Hepatocyte (in vitro differentiated cells): ENCODE results near the gene TMIE. TPM values are rescaled to one million over a fixed set of nuclear protein-coding genes. Genes with fewer than 3 reads are reported as not detected.
"Not testable (repeated sequence)": the region's sequence is repeated elsewhere in the genome, so short reads cannot be mapped to it uniquely, and the experiment has no call there.

ENCODE experiments used
- DNase-seq: peaks from one replicate; pipeline ENCODE4 v3.0.0-alpha.2; 2016; ENCODE audit warnings: low spot score
- H2AFZ ChIP-seq: fragments of 200-600 bp; sonication (generic); 2 replicates; pipeline ENCODE4 v1.6.0; 2016; ENCODE audit warnings: antibody characterized with exemption, mild to moderate bottlenecking
- H3K27ac ChIP-seq: fragments of 200-600 bp; sonication (generic); 2 replicates; pipeline ENCODE4 v1.5.1; 2016; ENCODE audit warnings: mild to moderate bottlenecking
- H3K27me3 ChIP-seq: fragments of 200-600 bp; sonication (generic); 2 replicates; pipeline ENCODE4 v1.6.1; 2016
- H3K36me3 ChIP-seq: fragments of 200-600 bp; sonication (generic); replicated peaks from 2 replicates; pipeline ENCODE4 v1.5.1; 2016; ENCODE audit warnings: low read depth; ENCODE audit not compliant: insufficient read depth
- H3K4me1 ChIP-seq: fragments of 200-600 bp; sonication (generic); 2 replicates; pipeline ENCODE4 v1.5.1; 2016; ENCODE audit warnings: mild to moderate bottlenecking, moderate library complexity; ENCODE audit not compliant: insufficient read depth
- H3K4me2 ChIP-seq: fragments of 200-600 bp; sonication (generic); 2 replicates; pipeline ENCODE4 v1.6.0; 2016
- H3K4me3 ChIP-seq: fragments of 200-600 bp; sonication (generic); 2 replicates; pipeline ENCODE4 v1.5.1; 2016; ENCODE audit warnings: mild to moderate bottlenecking
- H3K79me2 ChIP-seq: fragments of 200-600 bp; sonication (generic); 2 replicates; pipeline ENCODE4 v1.6.0; 2017; ENCODE audit warnings: mild to moderate bottlenecking
- H3K9me2 ChIP-seq: fragments of 200-600 bp; sonication (generic); replicated peaks from 2 replicates; pipeline ENCODE4 v1.6.0; 2017; ENCODE audit warnings: mild to moderate bottlenecking; ENCODE audit not compliant: insufficient read depth
- H3K9me3 ChIP-seq: fragments of 200-600 bp; sonication (generic); 2 replicates; pipeline ENCODE4 v1.5.1; 2016; ENCODE audit warnings: low read depth, mild to moderate bottlenecking
- H4K20me1 ChIP-seq: fragments of 200-600 bp; sonication (generic); 2 replicates; pipeline ENCODE4 v1.6.0; 2016; ENCODE audit warnings: mild to moderate bottlenecking; ENCODE audit not compliant: insufficient read depth, poor library complexity, severe bottlenecking
- EZH2 ChIP-seq: fragments of 200-600 bp; sonication (generic); IDR thresholded peaks from 2 replicates; pipeline ENCODE4 v1.6.1; 2016; ENCODE audit warnings: antibody characterized with exemption, mild to moderate bottlenecking, borderline replicate concordance
- EZH2phosphoT487 ChIP-seq: fragments of 200-600 bp; sonication (generic); IDR thresholded peaks from one replicate; pipeline ENCODE4 v1.6.1; 2018; ENCODE audit warnings: antibody characterized with exemption, mild to moderate bottlenecking, low read depth, moderate library complexity; ENCODE audit not compliant: unreplicated experiment, severe bottlenecking
- WGBS: methylation state at CpG from one replicate; pipeline ENCODE4 v1.1.6; 2016; ENCODE audit warnings: low lambda C conversion rate; ENCODE audit errors: missing lambda C conversion rate; 5-methylcytosine and 5-hydroxymethylcytosine counted together
- polyA plus RNA-seq: library from polyadenylated mRNA; unstranded; fragments of >200 nt; fragmentation: Nextera tagmentation; extraction: Ambion mirVana; gene quantifications from 2 replicates; pipeline ENCODE4 v1.2.1, GENCODE V29; 2016
- total RNA-seq: library from RNA; depleted of rRNA; stranded (reverse); fragments of >200 nt; gene quantifications from 2 replicates; pipeline ENCODE4 v1.2.3, GENCODE V29; 2014
- TF ChIP-seq, protein P1 (sequence below): fragments of 200-600 bp; sonication (generic); IDR thresholded peaks from 2 replicates; pipeline ENCODE4 v1.5.1; 2016; ENCODE audit warnings: antibody characterized with exemption, mild to moderate bottlenecking; ENCODE audit not compliant: poor library complexity

Gene TMIE
- total and polyA plus RNA-seq, 2 experiments from 2014 or later, result 0.37 to 0.51 TPM

DNA sequence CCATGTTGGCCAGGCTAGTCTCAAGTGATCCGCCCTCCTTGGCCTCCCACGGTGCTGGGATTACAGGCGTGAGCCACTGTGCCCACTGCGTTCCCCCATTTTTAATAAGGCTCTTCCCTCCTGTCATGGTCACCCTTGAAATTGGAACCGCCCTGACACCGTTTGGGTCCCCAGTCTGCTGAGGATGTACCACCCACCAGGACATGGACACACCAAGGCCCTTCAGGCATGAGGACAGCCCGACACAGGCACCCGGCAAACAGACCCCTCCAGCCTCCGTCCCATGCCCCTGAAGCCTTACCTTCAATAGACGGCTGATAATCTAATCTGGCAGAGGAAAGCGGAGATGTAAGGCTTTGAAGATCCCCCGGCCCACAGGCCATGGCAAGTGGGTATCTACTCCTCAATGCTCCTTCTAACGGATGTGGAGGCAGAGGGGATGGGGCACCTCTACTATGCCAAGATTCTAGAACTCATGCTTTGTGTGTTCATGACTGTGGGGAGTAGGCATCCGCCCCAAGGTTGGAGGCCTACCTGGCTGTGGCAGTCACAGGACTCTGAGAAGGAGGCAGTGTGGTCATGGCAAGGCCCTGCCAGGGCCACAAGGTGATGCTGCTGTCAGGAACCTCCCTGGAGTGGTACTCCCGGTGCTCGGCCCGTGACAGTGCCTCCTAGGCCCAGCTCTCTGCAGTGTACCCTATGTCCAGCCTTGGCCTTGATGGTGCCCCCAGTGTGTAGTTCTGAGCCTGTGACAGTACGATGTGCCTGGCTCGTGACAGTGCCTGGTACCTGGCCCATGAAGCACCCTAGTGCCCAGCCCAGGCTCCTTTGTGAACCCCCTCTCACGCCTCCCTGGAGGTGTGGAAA is 35.0 kb downstream of the TMIE start:
- H3K27ac ChIP-seq, result no peak overlapping the region
- H3K4me3 ChIP-seq, result no peak overlapping the region
- H3K27me3 ChIP-seq, result no peaks in the 10 kb centered on the region
- no peaks in the 10 kb centered on the region for H3K36me3 ChIP-seq
- H3K4me2 ChIP-seq, result no peak overlapping the region
- no peaks in the 10 kb centered on the region for H4K20me1 ChIP-seq
- no peaks in the 10 kb centered on the region for H3K79me2 ChIP-seq
- peak; percentile 3 for DNase-seq
- no peak for TF ChIP-seq EZH2
- TF ChIP-seq, protein P1, sequence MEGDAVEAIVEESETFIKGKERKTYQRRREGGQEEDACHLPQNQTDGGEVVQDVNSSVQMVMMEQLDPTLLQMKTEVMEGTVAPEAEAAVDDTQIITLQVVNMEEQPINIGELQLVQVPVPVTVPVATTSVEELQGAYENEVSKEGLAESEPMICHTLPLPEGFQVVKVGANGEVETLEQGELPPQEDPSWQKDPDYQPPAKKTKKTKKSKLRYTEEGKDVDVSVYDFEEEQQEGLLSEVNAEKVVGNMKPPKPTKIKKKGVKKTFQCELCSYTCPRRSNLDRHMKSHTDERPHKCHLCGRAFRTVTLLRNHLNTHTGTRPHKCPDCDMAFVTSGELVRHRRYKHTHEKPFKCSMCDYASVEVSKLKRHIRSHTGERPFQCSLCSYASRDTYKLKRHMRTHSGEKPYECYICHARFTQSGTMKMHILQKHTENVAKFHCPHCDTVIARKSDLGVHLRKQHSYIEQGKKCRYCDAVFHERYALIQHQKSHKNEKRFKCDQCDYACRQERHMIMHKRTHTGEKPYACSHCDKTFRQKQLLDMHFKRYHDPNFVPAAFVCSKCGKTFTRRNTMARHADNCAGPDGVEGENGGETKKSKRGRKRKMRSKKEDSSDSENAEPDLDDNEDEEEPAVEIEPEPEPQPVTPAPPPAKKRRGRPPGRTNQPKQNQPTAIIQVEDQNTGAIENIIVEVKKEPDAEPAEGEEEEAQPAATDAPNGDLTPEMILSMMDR, result no peak
- WGBS, result 94% methylated on average over 20 of the region's 20 CpGs
- no peaks in the 10 kb centered on the region for H3K9me2 ChIP-seq
- no peaks in the 10 kb centered on the region for H3K9me3 ChIP-seq
- no peaks in the 10 kb centered on the region for H3K4me1 ChIP-seq
- no peak overlapping the region for H2AFZ ChIP-seq

- Histone ChIP-seq H3K27ac (no peak overlapping the region), H3K9me2 (no peaks in the 10 kb centered on the region), H2AFZ (no peak overlapping the region), H3K9me3 (no peaks in the 10 kb centered on the region), H3K36me3 (no peaks in the 10 kb centered on the region), H3K4me3 (no peak overlapping the region), H3K4me2 (no peak overlapping the region), H4K20me1 (no peaks in the 10 kb centered on the region), H3K4me1 (no peaks in the 10 kb centered on the region), H3K27me3 (no peaks in the 10 kb centered on the region), H3K79me2 (no peaks in the 10 kb centered on the region)
- TF ChIP-seq, protein P1, result no peak
- TF ChIP-seq EZH2phosphoT487 (no peak), EZH2 (no peak)
- DNase-seq, result no peak
- 82% methylated on average over 4 of the region's 4 CpGs for WGBS
These were observed 36.1 kb downstream of the TMIE start for GRCh38 chr3:46737329-46737731.

GRCh38 chr3:46739565-46739964 is 38.4 kb downstream of the TMIE start:
- H3K79me2 ChIP-seq, H3K27ac ChIP-seq, H3K4me3 ChIP-seq, H3K9me2 ChIP-seq, H3K4me1 ChIP-seq, H3K27me3 ChIP-seq, H3K36me3 ChIP-seq, DNase-seq, H3K4me2 ChIP-seq, H3K9me3 ChIP-seq, H4K20me1 ChIP-seq, H2AFZ ChIP-seq: not testable (repeated sequence)
- WGBS, result 96% methylated on average over 3 of the region's 3 CpGs

DNA sequence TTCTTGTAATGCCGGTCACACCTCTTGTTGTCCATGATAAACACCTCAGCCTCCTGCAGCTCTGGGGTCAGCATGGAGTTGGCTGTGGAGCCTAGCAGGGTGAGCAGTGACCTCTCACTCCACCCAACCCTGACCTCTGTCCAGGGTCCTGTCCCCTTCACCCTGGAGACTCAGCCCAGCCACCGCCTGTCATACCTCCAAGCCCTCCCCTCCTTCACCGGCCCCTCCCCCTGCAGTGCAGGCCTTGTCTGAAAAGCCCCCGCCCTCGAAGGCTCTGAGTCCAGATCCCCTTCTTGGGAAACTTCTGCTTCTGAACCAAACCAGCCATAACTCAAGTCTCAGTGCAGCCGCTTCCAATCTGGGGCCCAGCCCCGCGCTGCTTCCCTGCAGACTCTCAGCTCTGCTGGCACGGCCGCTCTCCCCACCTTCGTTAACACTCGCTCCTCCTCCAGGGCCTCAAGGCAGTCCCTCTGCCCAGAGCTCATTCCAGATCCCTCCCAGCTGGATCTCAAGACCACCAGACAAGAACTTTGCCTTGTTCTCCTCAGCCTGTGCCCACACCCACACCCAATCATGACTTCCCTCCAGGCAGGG is 41.9 kb downstream of the TMIE start:
- Histone ChIP-seq H4K20me1 (no peaks in the 10 kb centered on the region), H3K79me2 (no peaks in the 10 kb centered on the region), H3K4me3 (no peak overlapping the region), H3K9me3 (no peaks in the 10 kb centered on the region), H3K4me2 (no peak overlapping the region), H3K4me1 (no peaks in the 10 kb centered on the region), H3K27ac (no peak overlapping the region), H3K36me3 (no peaks in the 10 kb centered on the region), H2AFZ (no peak overlapping the region), H3K9me2 (no peaks in the 10 kb centered on the region), H3K27me3 (no peaks in the 10 kb centered on the region)
- TF ChIP-seq, protein P1, result no peak
- TF ChIP-seq EZH2phosphoT487 (no peak), EZH2 (no peak)
- DNase-seq, result no peak
- 74% methylated on average over 8 of the region's 12 CpGs for WGBS
